ENCODE data around the gene ADAT1. TPM values are rescaled to one million over a fixed set of nuclear protein-coding genes. Genes with fewer than 3 reads are reported as not detected.

Gene ADAT1
- total and polyA plus RNA-seq, 2 of the 13 experiments (the other 11 are each of a cell fraction or from before 2014, with no cell fraction given): 18.4 to 40.8 TPM

DNA sequence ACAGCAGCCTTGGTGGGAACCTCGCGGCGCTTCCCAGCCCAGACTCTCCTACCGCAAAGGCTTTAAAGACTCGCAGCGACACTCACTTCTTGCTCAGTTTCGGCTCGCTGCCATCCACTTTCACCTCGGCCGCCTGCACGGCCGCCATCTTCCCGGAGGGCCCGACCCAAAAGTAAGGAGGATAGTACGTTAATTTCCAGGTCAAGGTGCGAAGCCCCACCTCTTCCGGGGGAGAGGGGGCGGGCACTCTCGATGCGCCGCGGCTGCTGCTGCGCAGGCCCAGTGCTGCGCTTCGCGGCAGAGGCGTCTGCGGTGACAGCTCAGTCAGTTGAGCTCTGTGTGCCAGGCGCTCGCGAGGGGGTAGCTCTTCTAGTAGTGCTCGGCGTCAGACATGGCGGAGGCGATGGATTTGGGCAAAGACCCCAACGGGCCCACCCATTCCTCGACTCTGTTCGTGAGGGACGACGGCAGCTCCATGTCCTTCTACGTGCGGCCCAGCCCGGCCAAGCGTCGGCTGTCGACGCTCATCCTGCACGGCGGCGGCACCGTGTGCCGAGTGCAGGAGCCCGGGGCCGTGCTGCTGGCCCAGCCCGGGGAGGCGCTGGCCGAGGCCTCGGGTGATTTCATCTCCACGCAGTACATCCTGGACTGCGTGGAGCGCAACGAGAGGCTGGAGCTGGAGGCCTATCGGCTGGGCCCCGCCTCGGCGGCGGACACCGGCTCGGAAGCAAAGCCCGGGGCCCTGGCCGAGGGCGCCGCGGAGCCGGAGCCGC, 24.6 kb upstream of the ADAT1 start, which contains the start of the genes KARS1 and TERF2IP (continued):
- no peak; the same call in 1 of the 2 replicates for TF ChIP-seq ZNF83 (CRISPR knock-in tag; IDR thresholded peaks at IDR 0.05; ENCODE audit: borderline replicate concordance)
- TF ChIP-seq, protein P1, sequence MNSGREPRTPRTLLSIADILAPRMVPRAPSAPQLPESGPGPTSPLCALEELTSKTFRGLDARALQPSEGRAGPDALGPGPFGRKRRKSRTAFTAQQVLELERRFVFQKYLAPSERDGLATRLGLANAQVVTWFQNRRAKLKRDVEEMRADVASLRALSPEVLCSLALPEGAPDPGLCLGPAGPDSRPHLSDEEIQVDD (CRISPR knock-in tag; IDR thresholded peaks at IDR 0.05; ENCODE audit: borderline replicate concordance): peak; percentile 86; the same call in 1 of the 2 replicates
- peak; percentile 12 for TF ChIP-seq FOXO1 (CRISPR knock-in tag; IDR thresholded peaks at IDR 0.05)
- no peak for TF ChIP-seq JUNB (CRISPR knock-in tag; IDR thresholded peaks at IDR 0.05; ENCODE audit: borderline replicate concordance)
- peak; percentile 85 for TF ChIP-seq ZNF205 (CRISPR knock-in tag; IDR thresholded peaks at IDR 0.05)
- peak; percentile 65; the same call in 1 of the 2 replicates for TF ChIP-seq ZBTB38 (CRISPR knock-in tag; IDR thresholded peaks at IDR 0.05)
- TF ChIP-seq SOX13 (IDR thresholded peaks at IDR 0.05): no peak
- TF ChIP-seq SOX13 (CRISPR knock-in tag; conservative IDR thresholded peaks at IDR 0.05 in 1 of 2, IDR thresholded peaks at IDR 0.05 in 1 of 2): peak in 1 of 2 experiments; percentile 58; a peak in 2 of 4 replicates
- TF ChIP-seq, protein P2, sequence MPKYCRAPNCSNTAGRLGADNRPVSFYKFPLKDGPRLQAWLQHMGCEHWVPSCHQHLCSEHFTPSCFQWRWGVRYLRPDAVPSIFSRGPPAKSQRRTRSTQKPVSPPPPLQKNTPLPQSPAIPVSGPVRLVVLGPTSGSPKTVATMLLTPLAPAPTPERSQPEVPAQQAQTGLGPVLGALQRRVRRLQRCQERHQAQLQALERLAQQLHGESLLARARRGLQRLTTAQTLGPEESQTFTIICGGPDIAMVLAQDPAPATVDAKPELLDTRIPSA (CRISPR knock-in tag; IDR thresholded peaks at IDR 0.05; ENCODE audit: borderline replicate concordance): peak; percentile 96
- 0 out of 2 replicates have a peak, but pooled peaks have one; percentile 7 for TF ChIP-seq ZNF431 (CRISPR knock-in tag; IDR thresholded peaks at IDR 0.05; ENCODE audit: borderline replicate concordance, low read depth)
- peak; percentile 71; the same call in 1 of the 2 replicates for TF ChIP-seq PATZ1 (CRISPR knock-in tag; IDR thresholded peaks at IDR 0.05)
- peak; percentile 24; the same call in 1 of the 2 replicates for TF ChIP-seq LCORL (IDR thresholded peaks at IDR 0.05)
- peak; percentile 59; the same call in 1 of the 2 replicates for TF ChIP-seq LCORL (CRISPR knock-in tag; IDR thresholded peaks at IDR 0.05)
- no peak for TF ChIP-seq ARNT (IDR thresholded peaks at IDR 0.05)
- TF ChIP-seq IRX3 (CRISPR knock-in tag; IDR thresholded peaks at IDR 0.05; ENCODE audit: borderline replicate concordance, low read depth): no peak
- no peak for TF ChIP-seq MAFG (CRISPR knock-in tag; IDR thresholded peaks at IDR 0.05)
- peak; percentile 76; the same call in 1 of the 2 replicates for TF ChIP-seq POLR2AphosphoS2 (IDR thresholded peaks at IDR 0.05; ENCODE audit: low read depth, low read length)
- no peak for TF ChIP-seq JUN (CRISPR knock-in tag; IDR thresholded peaks at IDR 0.05)
- peak; percentile 80; the same call in 1 of the 2 replicates for TF ChIP-seq SNAPC4 (CRISPR knock-in tag; IDR thresholded peaks at IDR 0.05)
- TF ChIP-seq SOX5 (CRISPR knock-in tag; IDR thresholded peaks at IDR 0.05; ENCODE audit: borderline replicate concordance): peak; percentile 57; the same call in 1 of the 2 replicates
- TF ChIP-seq POLR2G (IDR thresholded peaks at IDR 0.05; ENCODE audit: low read depth, low read length): peak; percentile 99
- peak; percentile 88; the same call in 1 of the 2 replicates for TF ChIP-seq KLF6 (CRISPR knock-in tag; IDR thresholded peaks at IDR 0.05)
